GM12892 (cell line): ENCODE measurements around the gene PANK4.
A peak's percentile ranks its signal among the peaks of the same experiment; 100 is the strongest.

Experiments used
- DNase-seq: peaks from one replicate; pipeline ENCODE4 v3.0.0; 2011; ENCODE audit not compliant: insufficient read length
- FAIRE-seq: peaks from 2 replicates; lab custom pipeline; 2011; peaks lifted over from hg19 to GRCh38; lab: Jason Lieb, UNC
- POLR2A ChIP-seq: IDR thresholded peaks from 2 replicates; pipeline ENCODE4 v1.6.1; 2011; ENCODE audit warnings: low read depth, low read length, control low read depth
- POLR2AphosphoS5 ChIP-seq: IDR thresholded peaks from 2 replicates; pipeline ENCODE4 v1.6.1; 2011; ENCODE audit warnings: low read depth, low read length, control low read depth
- TAF1 ChIP-seq: IDR thresholded peaks from 2 replicates; pipeline ENCODE4 v1.6.1; 2011; ENCODE audit warnings: low read depth, mild to moderate bottlenecking, control low read depth, low read length, borderline replicate concordance

Gene PANK4

GRCh38 chr1:2471159-2471471, 55.3 kb downstream of the PANK4 start:
- FAIRE-seq: no peak
- TF ChIP-seq POLR2A: no peak
- no peak for TF ChIP-seq TAF1
- TF ChIP-seq POLR2AphosphoS5: no peak
- no peak for DNase-seq

GRCh38 chr1:2470290-2471158, 55.9 kb downstream of the PANK4 start:
- no peak for TF ChIP-seq POLR2AphosphoS5
- TF ChIP-seq POLR2A: no peak
- no peak for TF ChIP-seq TAF1
- DNase-seq: no peak
- no peak for FAIRE-seq

GRCh38 chr1:2469103-2469940, 57.1 kb downstream of the PANK4 start:
- DNase-seq: no peak
- TF ChIP-seq TAF1 (no peak), POLR2A (no peak)
- no peak for FAIRE-seq

GRCh38 chr1:2468540-2468939, 57.9 kb downstream of the PANK4 start:
- FAIRE-seq (no peak), DNase-seq (no peak)

GRCh38 chr1:2468041-2468472, 58.3 kb downstream of the PANK4 start:
- TF ChIP-seq POLR2AphosphoS5 (no peak), POLR2A (no peak), TAF1 (no peak)
- FAIRE-seq (no peak), DNase-seq (no peak)

More at GRCh38 chr1:2468540-2468939, 57.9 kb downstream of the PANK4 start:
- TF ChIP-seq POLR2AphosphoS5 (no peak), POLR2A (no peak), TAF1 (no peak)

- FAIRE-seq (no peak), DNase-seq (peak; percentile 65)
- no peak for TF ChIP-seq POLR2AphosphoS5
- TF ChIP-seq TAF1: no peak
- no peak for TF ChIP-seq POLR2A
Observed at GRCh38 chr1:2466958-2467554, 59.3 kb downstream of the PANK4 start.

- TF ChIP-seq POLR2A: no peak
- no peak for TF ChIP-seq TAF1
- TF ChIP-seq POLR2AphosphoS5: no peak
- DNase-seq (no peak), FAIRE-seq (no peak)
Observed at GRCh38 chr1:2466270-2466665, 60.1 kb downstream of the PANK4 start.

- FAIRE-seq (no peak), DNase-seq (no peak)
- TF ChIP-seq POLR2A (no peak), TAF1 (no peak), POLR2AphosphoS5 (no peak)
Observed at GRCh38 chr1:2465371-2466269, 60.8 kb downstream of the PANK4 start.

- DNase-seq (no peak), FAIRE-seq (no peak)
- TF ChIP-seq POLR2A (no peak), TAF1 (no peak), POLR2AphosphoS5 (no peak)
Observed at GRCh38 chr1:2463396-2463795, 63.0 kb downstream of the PANK4 start.

- FAIRE-seq (no peak), DNase-seq (no peak)
- TF ChIP-seq POLR2A (no peak), TAF1 (no peak), POLR2AphosphoS5 (no peak)
Observed at GRCh38 chr1:2462819-2463218, 63.6 kb downstream of the PANK4 start.
